ENCODE measurements around the gene POC1A.

Gene POC1A

GRCh38 chr3:52073490-52073889 is 80.7 kb downstream of the POC1A start:
- Mint-ChIP-seq H3K27ac (no peak overlapping the region), H3K4me3 (no peak overlapping the region), H3K36me3 (ENCODE audit: low read depth) (no peaks in the 10 kb centered on the region)

GRCh38 chr3:52072471-52072870 is 81.8 kb downstream of the POC1A start:
- no peak overlapping the region for H3K4me3 Mint-ChIP-seq
- H3K9me3 Mint-ChIP-seq = no peaks in the 10 kb centered on the region
- no peaks in the 10 kb centered on the region for H3K27me3 Mint-ChIP-seq (ENCODE audit: low read depth)
- no peaks in the 10 kb centered on the region for H3K36me3 Mint-ChIP-seq (ENCODE audit: low read depth)
- H3K4me1 Mint-ChIP-seq (ENCODE audit: low read depth) = no peaks in the 10 kb centered on the region
- H3K27ac Mint-ChIP-seq = no peak overlapping the region

More at GRCh38 chr3:52073490-52073889, 80.7 kb downstream of the POC1A start:
- Mint-ChIP-seq H3K4me1 (ENCODE audit: low read depth) (no peaks in the 10 kb centered on the region), H3K9me3 (no peaks in the 10 kb centered on the region), H3K27me3 (ENCODE audit: low read depth) (no peaks in the 10 kb centered on the region)

- H3K4me3 Mint-ChIP-seq = no peak overlapping the region
- no peak overlapping the region for H3K27ac Mint-ChIP-seq
- H3K27me3 Mint-ChIP-seq (ENCODE audit: low read depth) = no peaks in the 10 kb centered on the region
- H3K9me3 Mint-ChIP-seq = no peaks in the 10 kb centered on the region
- no peaks in the 10 kb centered on the region for H3K36me3 Mint-ChIP-seq (ENCODE audit: low read depth)
- no peaks in the 10 kb centered on the region for H3K4me1 Mint-ChIP-seq (ENCODE audit: low read depth)
Measured at GRCh38 chr3:52072020-52072419, 82.2 kb downstream of the POC1A start.

GRCh38 chr3:52070724-52071621 is 83.2 kb downstream of the POC1A start:
- Mint-ChIP-seq H3K27me3 (ENCODE audit: low read depth) (no peaks in the 10 kb centered on the region), H3K4me1 (ENCODE audit: low read depth) (no peaks in the 10 kb centered on the region), H3K27ac (no peak overlapping the region), H3K9me3 (no peaks in the 10 kb centered on the region), H3K4me3 (no peak overlapping the region), H3K36me3 (ENCODE audit: low read depth) (no peaks in the 10 kb centered on the region)

GRCh38 chr3:52069855-52070254 is 84.4 kb downstream of the POC1A start:
- no peaks in the 10 kb centered on the region for H3K36me3 Mint-ChIP-seq (ENCODE audit: low read depth)
- H3K4me1 Mint-ChIP-seq (ENCODE audit: low read depth) = no peaks in the 10 kb centered on the region
- no peak overlapping the region for H3K27ac Mint-ChIP-seq
- no peaks in the 10 kb centered on the region for H3K27me3 Mint-ChIP-seq (ENCODE audit: low read depth)
- no peaks in the 10 kb centered on the region for H3K9me3 Mint-ChIP-seq
- H3K4me3 Mint-ChIP-seq = no peak overlapping the region

GRCh38 chr3:52069135-52069534 is 85.1 kb downstream of the POC1A start:
- H3K4me3 Mint-ChIP-seq = no peak overlapping the region
- no peaks in the 10 kb centered on the region for H3K36me3 Mint-ChIP-seq (ENCODE audit: low read depth)
- H3K27ac Mint-ChIP-seq = no peak overlapping the region
- H3K27me3 Mint-ChIP-seq (ENCODE audit: low read depth) = no peaks in the 10 kb centered on the region
- no peaks in the 10 kb centered on the region for H3K9me3 Mint-ChIP-seq
- no peaks in the 10 kb centered on the region for H3K4me1 Mint-ChIP-seq (ENCODE audit: low read depth)

GRCh38 chr3:52068730-52069129 is 85.5 kb downstream of the POC1A start:
- Mint-ChIP-seq H3K36me3 (ENCODE audit: low read depth) (no peaks in the 10 kb centered on the region), H3K27ac (no peak overlapping the region), H3K27me3 (ENCODE audit: low read depth) (no peaks in the 10 kb centered on the region), H3K9me3 (no peaks in the 10 kb centered on the region), H3K4me1 (ENCODE audit: low read depth) (no peaks in the 10 kb centered on the region), H3K4me3 (no peak overlapping the region)

- Mint-ChIP-seq H3K9me3 (no peaks in the 10 kb centered on the region), H3K4me3 (no peak overlapping the region), H3K36me3 (ENCODE audit: low read depth) (no peaks in the 10 kb centered on the region), H3K27me3 (ENCODE audit: low read depth) (no peaks in the 10 kb centered on the region), H3K27ac (no peak overlapping the region), H3K4me1 (ENCODE audit: low read depth) (no peaks in the 10 kb centered on the region)
Measured at GRCh38 chr3:52068055-52068571, 86.1 kb downstream of the POC1A start.

GRCh38 chr3:52067526-52067925 is 86.7 kb downstream of the POC1A start:
- no peak overlapping the region for H3K27ac Mint-ChIP-seq
- H3K9me3 Mint-ChIP-seq = no peaks in the 10 kb centered on the region
- peaks cover under 1% of the 10 kb centered on the region for H3K4me1 Mint-ChIP-seq (ENCODE audit: low read depth)
- no peaks in the 10 kb centered on the region for H3K36me3 Mint-ChIP-seq (ENCODE audit: low read depth)
- no peak overlapping the region for H3K4me3 Mint-ChIP-seq
- H3K27me3 Mint-ChIP-seq (ENCODE audit: low read depth) = no peaks in the 10 kb centered on the region

- H3K4me3 Mint-ChIP-seq = no peak overlapping the region
- H3K36me3 Mint-ChIP-seq (ENCODE audit: low read depth) = no peaks in the 10 kb centered on the region
- no peaks in the 10 kb centered on the region for H3K9me3 Mint-ChIP-seq
- no peaks in the 10 kb centered on the region for H3K27me3 Mint-ChIP-seq (ENCODE audit: low read depth)
- peaks cover 4% of the 10 kb centered on the region for H3K4me1 Mint-ChIP-seq (ENCODE audit: low read depth)
- H3K27ac Mint-ChIP-seq = no peak overlapping the region
Measured at GRCh38 chr3:52067046-52067445, 87.2 kb downstream of the POC1A start.

- Mint-ChIP-seq H3K4me3 (no peak overlapping the region), H3K36me3 (ENCODE audit: low read depth) (no peaks in the 10 kb centered on the region), H3K27me3 (ENCODE audit: low read depth) (no peaks in the 10 kb centered on the region)
Measured at GRCh38 chr3:52065264-52065756, 88.9 kb downstream of the POC1A start.

GRCh38 chr3:52064561-52064960 is 89.7 kb downstream of the POC1A start:
- H3K4me3 Mint-ChIP-seq = no peak overlapping the region
- no peaks in the 10 kb centered on the region for H3K36me3 Mint-ChIP-seq (ENCODE audit: low read depth)
- H3K27me3 Mint-ChIP-seq (ENCODE audit: low read depth) = no peaks in the 10 kb centered on the region
- H3K27ac Mint-ChIP-seq = no peak overlapping the region
- no peaks in the 10 kb centered on the region for H3K9me3 Mint-ChIP-seq
- H3K4me1 Mint-ChIP-seq (ENCODE audit: low read depth) = peaks cover 4% of the 10 kb centered on the region

More at GRCh38 chr3:52065264-52065756, 88.9 kb downstream of the POC1A start:
- H3K27ac Mint-ChIP-seq = no peak overlapping the region
- no peaks in the 10 kb centered on the region for H3K9me3 Mint-ChIP-seq
- H3K4me1 Mint-ChIP-seq (ENCODE audit: low read depth) = peaks cover 4% of the 10 kb centered on the region

GRCh38 chr3:52063026-52063723 is 91.0 kb downstream of the POC1A start:
- Mint-ChIP-seq H3K9me3 (no peaks in the 10 kb centered on the region), H3K4me1 (ENCODE audit: low read depth) (peaks cover 4% of the 10 kb centered on the region), H3K27ac (no peak overlapping the region), H3K4me3 (no peak overlapping the region), H3K27me3 (ENCODE audit: low read depth) (no peaks in the 10 kb centered on the region), H3K36me3 (ENCODE audit: low read depth) (no peaks in the 10 kb centered on the region)

- H3K4me1 Mint-ChIP-seq (ENCODE audit: low read depth) = peaks cover 6% of the 10 kb centered on the region
- no peaks in the 10 kb centered on the region for H3K36me3 Mint-ChIP-seq (ENCODE audit: low read depth)
- no peak overlapping the region for H3K27ac Mint-ChIP-seq
- no peaks in the 10 kb centered on the region for H3K27me3 Mint-ChIP-seq (ENCODE audit: low read depth)
- no peaks in the 10 kb centered on the region for H3K9me3 Mint-ChIP-seq
- H3K4me3 Mint-ChIP-seq = no peak overlapping the region
Measured at GRCh38 chr3:52062505-52062904, 91.7 kb downstream of the POC1A start.
